NT2/D1 (cell line): ENCODE measurements around the gene SPPL2C.

Source experiments
- DNase-seq: peaks from one replicate; pipeline ENCODE4 v3.0.0-alpha.2; 2011; ENCODE audit warnings: low read depth, low spot score
- H3K27me3 ChIP-seq: 2 replicates; pipeline ENCODE4 v1.6.0; 2011; ENCODE audit warnings: mild to moderate bottlenecking; ENCODE audit not compliant: insufficient read length, insufficient read depth
- H3K36me3 ChIP-seq: 2 replicates; pipeline ENCODE4 v1.6.1; 2011; ENCODE audit warnings: mild to moderate bottlenecking, low read length, mixed read lengths; ENCODE audit not compliant: insufficient read depth, insufficient read length
- H3K4me1 ChIP-seq: 2 replicates; pipeline ENCODE4 v1.5.1; 2011; ENCODE audit not compliant: insufficient read depth, insufficient read length
- H3K4me3 ChIP-seq: 2 replicates; pipeline ENCODE4 v1.5.1; 2011; ENCODE audit warnings: low read depth; ENCODE audit not compliant: insufficient read length
- H3K9ac ChIP-seq: 2 replicates; pipeline ENCODE4 v1.6.0; 2011; ENCODE audit warnings: low read depth; ENCODE audit not compliant: insufficient read length
- H3K9me3 ChIP-seq: 2 replicates; pipeline ENCODE4 v1.5.1; 2011; ENCODE audit warnings: mild to moderate bottlenecking, low read length; ENCODE audit not compliant: insufficient read depth
- SUZ12 ChIP-seq: IDR thresholded peaks from 2 replicates; pipeline ENCODE4 v1.6.1; 2011; ENCODE audit not compliant: insufficient read length, insufficient read depth; ENCODE audit errors: extremely low read depth
- YY1 ChIP-seq: IDR thresholded peaks from 2 replicates; pipeline ENCODE4 v1.6.1; 2011; ENCODE audit not compliant: insufficient read length, insufficient read depth
- ZNF274 ChIP-seq: IDR thresholded peaks from 2 replicates; pipeline ENCODE4 v1.6.1; 2011; ENCODE audit warnings: mild to moderate bottlenecking, low read depth, low read length

Gene SPPL2C

GRCh38 chr17:45814622-45815606 is 29.8 kb upstream of the SPPL2C start:
- TF ChIP-seq ZNF274 (no peak), SUZ12 (no peak), YY1 (no peak)
- Histone ChIP-seq H3K27me3 (peaks cover 12% of the 10 kb centered on the region), H3K9ac (no peak overlapping the region), H3K4me1 (peaks cover 11% of the 10 kb centered on the region), H3K4me3 (no peak overlapping the region), H3K36me3 (no peaks in the 10 kb centered on the region), H3K9me3 (0 out of 2 replicates have a peak, but pooled peaks cover 6% of the 10 kb centered on the region)
- no peak for DNase-seq

GRCh38 chr17:45815752-45816151 is 28.9 kb upstream of the SPPL2C start:
- Histone ChIP-seq H3K36me3 (no peaks in the 10 kb centered on the region), H3K27me3 (peaks cover 12% of the 10 kb centered on the region), H3K9ac (no peak overlapping the region), H3K4me1 (peaks cover 11% of the 10 kb centered on the region), H3K4me3 (no peak overlapping the region), H3K9me3 (0 out of 2 replicates have a peak, but pooled peaks cover 6% of the 10 kb centered on the region)
- no peak for TF ChIP-seq YY1
- no peak for DNase-seq

- Histone ChIP-seq H3K4me1 (peaks cover 5% of the 10 kb centered on the region), H3K9me3 (no peaks in the 10 kb centered on the region), H3K36me3 (no peaks in the 10 kb centered on the region), H3K4me3 (no peak overlapping the region), H3K27me3 (peaks cover 12% of the 10 kb centered on the region), H3K9ac (no peak overlapping the region)
- no peak for DNase-seq
- TF ChIP-seq ZNF274 (no peak), YY1 (no peak), SUZ12 (no peak)
Measured at GRCh38 chr17:45818041-45818440, 26.6 kb upstream of the SPPL2C start.

GRCh38 chr17:45818699-45819098 is 26.0 kb upstream of the SPPL2C start:
- Histone ChIP-seq H3K9me3 (no peaks in the 10 kb centered on the region), H3K4me1 (peaks cover 1% of the 10 kb centered on the region), H3K27me3 (peaks cover 9% of the 10 kb centered on the region), H3K36me3 (no peaks in the 10 kb centered on the region), H3K4me3 (no peak overlapping the region), H3K9ac (no peak overlapping the region)
- no peak for TF ChIP-seq SUZ12
- TF ChIP-seq YY1: no peak
- DNase-seq: no peak

GRCh38 chr17:45819632-45820031 is 25.0 kb upstream of the SPPL2C start:
- Histone ChIP-seq H3K9ac (no peak overlapping the region), H3K36me3 (no peaks in the 10 kb centered on the region), H3K4me1 (peaks cover 7% of the 10 kb centered on the region), H3K4me3 (no peak overlapping the region), H3K27me3 (no peaks in the 10 kb centered on the region), H3K9me3 (no peaks in the 10 kb centered on the region)
- no peak for TF ChIP-seq SUZ12
- no peak for TF ChIP-seq ZNF274
- no peak for TF ChIP-seq YY1
- no peak for DNase-seq

- Histone ChIP-seq H3K9ac (no peak overlapping the region), H3K27me3 (no peaks in the 10 kb centered on the region), H3K9me3 (no peaks in the 10 kb centered on the region), H3K4me3 (no peak overlapping the region), H3K4me1 (peaks cover 11% of the 10 kb centered on the region), H3K36me3 (no peaks in the 10 kb centered on the region)
- no peak for DNase-seq
- TF ChIP-seq ZNF274 (no peak), YY1 (no peak), SUZ12 (no peak)
Measured at GRCh38 chr17:45820052-45820780, 24.5 kb upstream of the SPPL2C start.

GRCh38 chr17:45821147-45821546 is 23.5 kb upstream of the SPPL2C start:
- no peak overlapping the region for H3K9ac ChIP-seq
- TF ChIP-seq SUZ12: no peak
- no peak for TF ChIP-seq ZNF274
- no peak for TF ChIP-seq YY1

More at GRCh38 chr17:45821147-45821546, 23.5 kb upstream of the SPPL2C start:
- H3K4me3 ChIP-seq: no peak overlapping the region
- no peaks in the 10 kb centered on the region for H3K27me3 ChIP-seq
- peaks cover 14% of the 10 kb centered on the region for H3K4me1 ChIP-seq
- no peaks in the 10 kb centered on the region for H3K36me3 ChIP-seq
- DNase-seq: no peak
- H3K9me3 ChIP-seq: no peaks in the 10 kb centered on the region
